Ectodermal cell (in vitro differentiated cells): ENCODE measurements around the gene KIF16B.
"Not testable (repeated sequence)": the region's sequence is repeated elsewhere in the genome, so short reads cannot be mapped to it uniquely, and the experiment has no call there.

Experiments used
- H3K27ac ChIP-seq: 2 replicates; pipeline ENCODE4 v1.7.0; 2013; ENCODE audit warnings: mild to moderate bottlenecking, low read depth, low read length; ENCODE audit not compliant: insufficient read depth, poor library complexity, severe bottlenecking
- H3K27me3 ChIP-seq: 2 replicates; pipeline ENCODE4 v1.7.0; 2013; ENCODE audit warnings: mild to moderate bottlenecking, low read length; ENCODE audit not compliant: insufficient read depth, control insufficient read depth, poor library complexity, severe bottlenecking
- H3K36me3 ChIP-seq: one replicate; pipeline ENCODE4 v1.7.0; 2013; ENCODE audit warnings: low read length; ENCODE audit not compliant: control insufficient read depth, insufficient read depth
- H3K4me1 ChIP-seq: one replicate; pipeline ENCODE4 v1.7.0; 2013; ENCODE audit warnings: low read length; ENCODE audit not compliant: control insufficient read depth, insufficient read depth
- H3K4me3 ChIP-seq: 2 replicates; pipeline ENCODE4 v1.7.0; 2013; ENCODE audit warnings: low read depth, low read length, control low read depth; ENCODE audit not compliant: insufficient read depth
- H3K9me3 ChIP-seq: 2 replicates; pipeline ENCODE4 v1.7.0; 2013; ENCODE audit warnings: mild to moderate bottlenecking, low read length, moderate library complexity; ENCODE audit not compliant: control insufficient read depth
- WGBS, 2 experiments: methylation state at CpG; one replicate each; pipeline ENCODE4 v1.1.7; 2013; ENCODE audit warnings: missing lambda C conversion rate in 2 of 2; 5-methylcytosine and 5-hydroxymethylcytosine counted together

The KIF16B gene

GRCh38 chr20:16265334-16265733, 307.9 kb downstream of the KIF16B start:
- Histone ChIP-seq H3K27me3 (no peaks in the 10 kb centered on the region), H3K36me3 (no peaks in the 10 kb centered on the region), H3K4me3 (no peak overlapping the region), H3K4me1 (no peaks in the 10 kb centered on the region), H3K27ac (no peak overlapping the region), H3K9me3 (no peaks in the 10 kb centered on the region)
- 93 to 95% methylated on average over 5 of the region's 5 CpGs for WGBS, 2 experiments

GRCh38 chr20:16263582-16263981, 309.7 kb downstream of the KIF16B start:
- no peak overlapping the region for H3K4me3 ChIP-seq
- H3K27me3 ChIP-seq: no peaks in the 10 kb centered on the region
- H3K9me3 ChIP-seq: no peaks in the 10 kb centered on the region
- no peaks in the 10 kb centered on the region for H3K4me1 ChIP-seq
- no peak overlapping the region for H3K27ac ChIP-seq
- 92 to 94% methylated on average over 2 of the region's 2 CpGs for WGBS, 2 experiments
- H3K36me3 ChIP-seq: no peaks in the 10 kb centered on the region

DNA sequence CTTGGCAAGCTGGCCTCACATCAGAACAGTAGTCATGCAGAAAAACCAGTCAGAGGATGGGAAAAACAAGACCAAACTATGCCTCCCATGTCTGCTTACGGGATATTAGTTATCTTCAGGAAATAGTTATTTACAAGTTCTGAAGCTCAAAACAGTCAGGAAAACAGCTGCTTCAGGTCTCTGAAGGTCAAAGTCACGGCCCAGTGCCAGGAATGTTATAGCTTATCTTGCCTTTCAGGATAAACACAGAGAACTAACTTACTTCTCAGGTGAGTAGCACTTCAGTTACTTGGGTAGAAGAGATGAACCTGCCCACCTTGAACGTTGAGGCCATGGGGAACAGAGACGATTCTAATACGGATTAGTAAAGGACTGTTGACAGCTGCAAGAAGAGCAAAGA, 310.7 kb downstream of the KIF16B start:
- H3K4me1 ChIP-seq: no peaks in the 10 kb centered on the region
- H3K4me3 ChIP-seq: no peak overlapping the region
- no peak overlapping the region for H3K27ac ChIP-seq
- H3K36me3 ChIP-seq: no peaks in the 10 kb centered on the region
- H3K27me3 ChIP-seq: no peaks in the 10 kb centered on the region
- WGBS, 2 experiments: 95 to 97% methylated on average over 5 of the region's 5 CpGs
- no peaks in the 10 kb centered on the region for H3K9me3 ChIP-seq

DNA sequence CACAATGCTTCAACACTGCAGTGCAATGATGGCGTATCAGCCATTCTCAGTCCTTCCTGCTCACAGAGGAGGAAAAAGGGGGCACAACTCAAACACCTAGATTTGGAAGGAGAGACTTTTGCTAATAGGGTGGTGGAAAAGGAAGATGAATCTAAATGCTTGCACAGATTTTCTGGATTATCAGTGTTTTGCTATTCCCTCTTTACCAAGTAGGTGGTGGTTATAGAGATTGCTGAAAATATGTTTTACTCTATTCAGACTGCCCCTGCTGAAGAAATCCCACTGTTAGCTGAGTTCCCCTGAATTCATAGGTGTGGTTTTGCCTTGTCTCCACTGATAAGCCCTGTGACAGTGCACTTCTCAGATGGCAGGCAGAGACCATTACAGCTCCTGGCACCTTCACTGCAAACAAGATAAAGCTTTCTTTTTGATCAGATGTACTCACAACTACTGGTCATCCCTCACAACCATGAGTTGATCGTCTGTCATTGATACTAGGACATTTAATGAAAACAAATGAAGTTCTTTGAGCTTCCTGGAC, 311.4 kb downstream of the KIF16B start:
- H3K27me3 ChIP-seq: no peaks in the 10 kb centered on the region
- H3K36me3 ChIP-seq: no peaks in the 10 kb centered on the region
- no peak overlapping the region for H3K4me3 ChIP-seq
- 96 to 98% methylated on average over 2 of the region's 2 CpGs for WGBS, 2 experiments
- H3K27ac ChIP-seq: no peak overlapping the region
- H3K9me3 ChIP-seq: no peaks in the 10 kb centered on the region
- no peaks in the 10 kb centered on the region for H3K4me1 ChIP-seq

DNA sequence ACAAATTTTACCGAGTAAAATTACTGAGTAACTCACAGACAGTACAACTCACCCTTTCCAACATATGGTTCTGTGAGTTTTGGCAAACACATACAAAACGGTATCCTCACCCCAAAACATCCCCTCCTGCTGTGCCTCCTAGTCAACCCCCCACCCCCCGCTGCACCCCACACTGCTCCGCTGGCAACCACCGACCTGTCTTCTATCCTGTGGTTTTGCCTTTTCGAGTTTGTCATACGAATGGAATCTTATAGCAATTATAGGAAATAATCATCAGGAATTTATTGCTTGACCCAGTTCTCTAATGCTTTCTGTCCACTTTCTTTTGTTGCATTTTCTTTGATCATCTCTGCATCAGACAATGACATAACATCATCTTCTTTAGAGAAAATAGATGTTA, 312.3 kb downstream of the KIF16B start:
- H3K4me1 ChIP-seq: no peaks in the 10 kb centered on the region
- H3K36me3 ChIP-seq: no peaks in the 10 kb centered on the region
- H3K9me3 ChIP-seq: no peaks in the 10 kb centered on the region
- no peak overlapping the region for H3K4me3 ChIP-seq
- 86 to 91% methylated on average over 7 of the region's 7 CpGs for WGBS, 2 experiments
- no peak overlapping the region for H3K27ac ChIP-seq
- H3K27me3 ChIP-seq: no peaks in the 10 kb centered on the region

- not testable (repeated sequence) for H3K27me3 ChIP-seq, H3K9me3 ChIP-seq, H3K4me3 ChIP-seq, H3K27ac ChIP-seq, H3K4me1 ChIP-seq, H3K36me3 ChIP-seq
- WGBS, 2 experiments: 91 to 95% methylated on average over 11 of the region's 12 CpGs
Measured at GRCh38 chr20:16260133-16260532, 313.1 kb downstream of the KIF16B start.

- WGBS, 2 experiments: 91 to 93% methylated on average over 3 of the region's 3 CpGs
- Histone ChIP-seq H3K27me3 (no peaks in the 10 kb centered on the region), H3K4me1 (no peaks in the 10 kb centered on the region), H3K27ac (no peak overlapping the region), H3K4me3 (no peak overlapping the region), H3K9me3 (no peaks in the 10 kb centered on the region), H3K36me3 (no peaks in the 10 kb centered on the region)
Measured at GRCh38 chr20:16258766-16259165, 314.5 kb downstream of the KIF16B start.

- Histone ChIP-seq H3K27me3 (no peaks in the 10 kb centered on the region), H3K9me3 (no peaks in the 10 kb centered on the region), H3K27ac (no peak overlapping the region), H3K36me3 (no peaks in the 10 kb centered on the region), H3K4me1 (no peaks in the 10 kb centered on the region), H3K4me3 (no peak overlapping the region)
- WGBS, 2 experiments: 63 to 66% methylated on average over 2 of the region's 2 CpGs
Measured at GRCh38 chr20:16257813-16258430, 315.3 kb downstream of the KIF16B start.

GRCh38 chr20:16257021-16257420, 316.2 kb downstream of the KIF16B start:
- Histone ChIP-seq H3K9me3 (no peaks in the 10 kb centered on the region), H3K4me3 (no peak overlapping the region), H3K4me1 (no peaks in the 10 kb centered on the region), H3K27me3 (no peaks in the 10 kb centered on the region), H3K27ac (no peak overlapping the region), H3K36me3 (no peaks in the 10 kb centered on the region)
- WGBS, 2 experiments: 93 to 95% methylated on average over 7 of the region's 7 CpGs

DNA sequence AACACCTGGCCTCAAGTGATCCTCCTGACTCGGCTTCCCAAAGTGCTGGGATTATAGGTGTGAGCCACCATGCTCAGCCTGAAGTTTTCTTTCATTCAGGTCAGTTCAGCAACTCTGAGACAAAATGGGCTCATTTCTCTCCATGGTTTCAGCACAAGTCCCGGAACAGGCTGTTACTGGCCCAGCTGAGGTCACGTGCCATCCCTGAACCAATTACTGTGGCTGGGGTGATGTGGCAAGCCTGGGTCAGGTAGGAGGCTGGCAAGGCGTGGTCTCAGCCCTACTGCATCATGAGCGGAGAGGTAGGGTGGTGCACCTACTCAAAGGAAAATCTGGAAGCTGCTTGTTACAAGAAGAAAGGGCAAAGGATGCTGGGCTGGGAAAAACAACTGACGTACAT, 326.4 kb downstream of the KIF16B start:
- Histone ChIP-seq H3K27ac (no peak overlapping the region), H3K9me3 (no peaks in the 10 kb centered on the region), H3K4me1 (no peaks in the 10 kb centered on the region), H3K36me3 (no peaks in the 10 kb centered on the region), H3K27me3 (no peaks in the 10 kb centered on the region), H3K4me3 (no peak overlapping the region)
- WGBS, 2 experiments: 94 to 96% methylated on average over 6 of the region's 6 CpGs

- Histone ChIP-seq H3K27ac (no peak overlapping the region), H3K9me3 (no peaks in the 10 kb centered on the region), H3K27me3 (no peaks in the 10 kb centered on the region), H3K36me3 (no peaks in the 10 kb centered on the region), H3K4me3 (no peak overlapping the region), H3K4me1 (no peaks in the 10 kb centered on the region)
- WGBS, 2 experiments: 97 to 99% methylated on average over 7 of the region's 7 CpGs
Measured at GRCh38 chr20:16246291-16246690, 327.0 kb downstream of the KIF16B start.
